ENCODE measurements around the gene MAP4K3.

MAP4K3 gene

DNA sequence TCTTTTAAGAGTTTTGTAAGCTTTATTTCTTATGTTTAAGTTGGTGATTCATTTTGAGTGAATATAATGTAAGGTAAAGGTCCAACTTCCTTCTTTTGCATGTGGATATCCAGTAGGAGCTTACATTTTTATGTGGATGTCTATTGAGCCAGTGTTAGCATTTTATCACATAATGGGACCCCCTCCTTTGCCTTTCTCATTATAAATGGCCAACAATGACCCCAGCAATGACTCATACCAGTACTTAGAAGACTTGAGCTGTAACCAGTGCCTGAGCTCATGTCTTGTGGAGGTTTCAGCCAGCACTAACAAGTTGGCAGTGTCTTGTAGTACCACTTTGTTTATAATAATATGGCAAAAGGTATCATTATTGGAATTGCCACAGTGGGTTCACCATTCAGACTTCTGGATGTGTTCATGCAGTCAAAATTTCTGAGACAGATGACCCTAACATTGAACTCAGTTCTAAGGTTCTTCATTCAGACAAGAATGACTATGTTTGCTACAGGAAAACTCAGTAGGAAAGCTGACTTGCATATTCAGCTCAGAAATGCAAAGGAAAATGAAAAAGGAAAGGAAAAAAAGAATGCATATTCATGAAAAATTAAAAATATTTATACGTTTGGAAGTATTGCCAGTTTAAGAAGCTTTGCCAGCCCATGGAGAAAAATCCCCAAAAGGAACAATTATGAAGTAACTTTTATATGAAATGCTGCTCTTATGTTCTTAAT is 234.3 kb downstream of the MAP4K3 start:
- peaks cover 6% of the 10 kb centered on the region; the same call in 1 of the 2 replicates for H3K4me1 ChIP-seq (ENCODE audit: control insufficient read depth, insufficient read depth, low read length)
- no CpG with 5 or more reads among the region's 1 CpG for WGBS (ENCODE audit: insufficient coverage, insufficient read length)
- H3K4me3 ChIP-seq (ENCODE audit: low read length) = no peak overlapping the region
- DNase-seq (ENCODE audit: low read depth, low spot score) = no peak
- no peaks in the 10 kb centered on the region for H3K9me3 ChIP-seq (ENCODE audit: control insufficient read depth, insufficient read depth, low read length)
- H3K27me3 ChIP-seq (ENCODE audit: control insufficient read depth, insufficient read depth, low read length) = no peaks in the 10 kb centered on the region
- no peak overlapping the region for H3K27ac ChIP-seq (ENCODE audit: low read length)
- H3K36me3 ChIP-seq (ENCODE audit: control insufficient read depth, insufficient read depth, low read length) = no peaks in the 10 kb centered on the region
